Gastroesophageal sphincter (tissue), 4 donors: ENCODE results near the gene GRID1. TPM values are rescaled to one million over a fixed set of nuclear protein-coding genes. Genes with fewer than 3 reads are reported as not detected.
A peak's percentile ranks its signal among the peaks of the same experiment; 100 is the strongest.

Experiments
- ATAC-seq: fragments of 150-250 bp; one replicate; pipeline ENCODE4 v1.9.1; 2016; ENCODE audit warnings: mild to moderate bottlenecking, moderate library complexity
- H3K27ac ChIP-seq, 4 donors: fragments of 200-600 bp; sonication (generic) in 3 of 4; 1 replicate in 3 of 4; 2 replicates in 1 of 4; pipeline ENCODE4 v1.5.1; 2016 to 2019
- H3K27me3 ChIP-seq: fragments of 200-600 bp; sonication (generic); one replicate; pipeline ENCODE4 v1.5.1; 2019
- H3K36me3 ChIP-seq, 2 donors: fragments of 200-600 bp; sonication (generic); one replicate each; pipeline ENCODE4 v1.5.1; 2019; ENCODE audit warnings: control low read depth in 1 of 2
- H3K4me1 ChIP-seq, 3 donors: fragments of 200-600 bp; sonication (generic); 1 replicate in 2 of 3; 2 replicates in 1 of 3; pipeline ENCODE4 v1.5.1; 2016 to 2019; ENCODE audit warnings: control low read depth in 2 of 3
- H3K4me3 ChIP-seq, 2 donors: fragments of 200-600 bp; sonication (generic); one replicate each; pipeline ENCODE4 v1.5.1; 2019; ENCODE audit warnings: mild to moderate bottlenecking in 1 of 2, moderate library complexity in 1 of 2
- H3K9me3 ChIP-seq, 3 donors: fragments of 200-600 bp; sonication (generic); one replicate each; pipeline ENCODE4 v1.5.1; 2017 to 2019; ENCODE audit warnings: control low read depth in 2 of 3
- CTCF ChIP-seq, 4 experiments: fragments of 200-600 bp in 2 of 4; fragments of 450-650 bp in 2 of 4; sonication (generic) in 1 of 4; IDR thresholded peaks; one replicate each; pipeline ENCODE4 v1.5.1; 2017 to 2019; ENCODE audit warnings: antibody characterized with exemption in 4 of 4, mild to moderate bottlenecking in 2 of 4, moderate library complexity in 2 of 4
- EP300 ChIP-seq: sonication (generic); formaldehyde crosslinking; IDR thresholded peaks from one replicate; pipeline ENCODE4 v1.6.1; 2017; ENCODE audit warnings: antibody characterized with exemption, mild to moderate bottlenecking
- POLR2A ChIP-seq, 2 donors: fragments of 450-650 bp; IDR thresholded peaks; one replicate each; pipeline ENCODE4 v1.6.1; 2017; ENCODE audit warnings: antibody characterized with exemption in 2 of 2, mild to moderate bottlenecking in 2 of 2, moderate library complexity in 1 of 2
- POLR2AphosphoS5 ChIP-seq: sonication (generic); formaldehyde crosslinking; IDR thresholded peaks from one replicate; pipeline ENCODE4 v1.6.1; 2017; ENCODE audit warnings: antibody characterized with exemption
- WGBS, 2 donors: methylation state at CpG; one replicate each; pipeline ENCODE4 v1.1.5; 2018; ENCODE audit warnings: low coverage in 1 of 2; 5-methylcytosine and 5-hydroxymethylcytosine counted together
- total RNA-seq, 4 donors: library from RNA; depleted of rRNA; stranded (reverse); fragments of >200 nt; gene quantifications; one replicate each; pipeline ENCODE4 v1.1.0, GENCODE V29; 2016

GRID1 gene
- total RNA-seq, 4 donors from 2014 or later, result 1.2 to 2.7 (median 1.7) TPM

- TF ChIP-seq POLR2A (IDR thresholded peaks at IDR 0.05), result no peak
- ATAC-seq, result no peak
- H3K4me1 ChIP-seq, result no peaks in the 10 kb centered on the region
- 46 to 49% methylated on average over 2 of the region's 2 CpGs for WGBS, 2 donors
- no peak overlapping the region for H3K4me3 ChIP-seq
- H3K36me3 ChIP-seq, result no peaks in the 10 kb centered on the region
- H3K27ac ChIP-seq, result no peak overlapping the region
- no peaks in the 10 kb centered on the region for H3K27me3 ChIP-seq
- H3K9me3 ChIP-seq, result no peaks in the 10 kb centered on the region
These were observed 322.6 kb downstream of the GRID1 start for GRCh38 chr10:86044029-86044428.

GRCh38 chr10:86043236-86043635 lies 323.4 kb downstream of the GRID1 start:
- Histone ChIP-seq H3K4me3 (no peak overlapping the region), H3K4me1 (no peaks in the 10 kb centered on the region), H3K9me3 (no peaks in the 10 kb centered on the region), H3K36me3 (no peaks in the 10 kb centered on the region), H3K27ac (no peak overlapping the region), H3K27me3 (no peaks in the 10 kb centered on the region)
- no CpG with 5 or more reads among the region's 3 CpGs for WGBS, 2 donors
- ATAC-seq, result no peak
- TF ChIP-seq POLR2AphosphoS5 (no peak), EP300 (no peak), CTCF (IDR thresholded peaks at IDR 0.05) (no peak), POLR2A (IDR thresholded peaks at IDR 0.05) (no peak)

- H3K9me3 ChIP-seq, result no peaks in the 10 kb centered on the region
- no CpG with 5 or more reads among the region's 2 CpGs for WGBS, 2 donors
- TF ChIP-seq POLR2A (IDR thresholded peaks at IDR 0.05) (no peak), CTCF (IDR thresholded peaks at IDR 0.05) (no peak), EP300 (no peak), POLR2AphosphoS5 (no peak)
- no peak overlapping the region for H3K27ac ChIP-seq
- H3K36me3 ChIP-seq, result no peaks in the 10 kb centered on the region
- no peaks in the 10 kb centered on the region for H3K4me1 ChIP-seq
- H3K27me3 ChIP-seq, result no peaks in the 10 kb centered on the region
- ATAC-seq, result peak; percentile 8
- H3K4me3 ChIP-seq, result no peak overlapping the region
These were observed 324.4 kb downstream of the GRID1 start for GRCh38 chr10:86042161-86042560.

- TF ChIP-seq POLR2A (IDR thresholded peaks at IDR 0.05) (no peak), EP300 (no peak), POLR2AphosphoS5 (no peak), CTCF (IDR thresholded peaks at IDR 0.05) (no peak)
- no peak overlapping the region for H3K4me3 ChIP-seq
- no peaks in the 10 kb centered on the region for H3K36me3 ChIP-seq
- ATAC-seq, result peak; percentile 24
- no peaks in the 10 kb centered on the region for H3K27me3 ChIP-seq
- no peaks in the 10 kb centered on the region for H3K4me1 ChIP-seq
- H3K27ac ChIP-seq, result no peak overlapping the region
- WGBS, 2 donors, result 40% methylated on average over 1 of the region's 3 CpGs; no CpG with 5 or more reads in 1 of the 2 donors
- no peaks in the 10 kb centered on the region for H3K9me3 ChIP-seq
These were observed 325.5 kb downstream of the GRID1 start for GRCh38 chr10:86041116-86041515.

- WGBS, 2 donors, result 75 to 100% methylated on average over 1 of the region's 1 CpG
- Histone ChIP-seq H3K27ac (no peak overlapping the region), H3K36me3 (no peaks in the 10 kb centered on the region), H3K27me3 (no peaks in the 10 kb centered on the region), H3K9me3 (no peaks in the 10 kb centered on the region), H3K4me1 (no peaks in the 10 kb centered on the region), H3K4me3 (no peak overlapping the region)
- ATAC-seq, result no peak
- TF ChIP-seq CTCF (IDR thresholded peaks at IDR 0.05) (no peak), POLR2A (IDR thresholded peaks at IDR 0.05) (no peak), POLR2AphosphoS5 (no peak), EP300 (no peak)
These were observed 328.2 kb downstream of the GRID1 start for GRCh38 chr10:86038371-86038770.
